Testis (tissue), 3 donors: ENCODE results near the gene MS4A15. TPM values are rescaled to one million over a fixed set of nuclear protein-coding genes. Genes with fewer than 3 reads are reported as not detected.
"Not testable (repeated sequence)": the region's sequence is repeated elsewhere in the genome, so short reads cannot be mapped to it uniquely, and the experiment has no call there.

ENCODE experiments used
- DNase-seq: peaks from one replicate; pipeline ENCODE4 v3.0.0-alpha.2; 2019
- H3K27ac ChIP-seq, 2 donors: fragments of 200-600 bp; sonication (generic); one replicate each; pipeline ENCODE4 v1.5.1; 2019
- H3K27me3 ChIP-seq: fragments of 200-600 bp; sonication (generic); one replicate; pipeline ENCODE4 v1.5.1; 2019
- H3K36me3 ChIP-seq: fragments of 200-600 bp; sonication (generic); one replicate; pipeline ENCODE4 v1.5.1; 2017; ENCODE audit warnings: low read depth; ENCODE audit errors: missing control alignments
- H3K4me1 ChIP-seq: fragments of 200-600 bp; sonication (generic); one replicate; pipeline ENCODE4 v1.5.1; 2019
- H3K4me3 ChIP-seq, 2 donors: fragments of 200-600 bp; sonication (generic); one replicate each; pipeline ENCODE4 v1.5.1; 2017 to 2019
- H3K9me3 ChIP-seq: fragments of 200-600 bp; sonication (generic); one replicate; pipeline ENCODE4 v1.5.1; 2017
- POLR2A ChIP-seq: fragments of 450-650 bp; IDR thresholded peaks from one replicate; pipeline ENCODE4 v1.6.1; 2017; ENCODE audit warnings: antibody characterized with exemption, mild to moderate bottlenecking, moderate library complexity
- WGBS, 2 donors: methylation state at CpG; one replicate each; pipeline ENCODE4 v1.1.5; 2018; 5-methylcytosine and 5-hydroxymethylcytosine counted together
- intact Hi-C: fragments of 100-400 bp; cut with DNase I; formaldehyde crosslinking; loops from one replicate; pipeline ENCODE4 v1.15.1; 2023; ENCODE audit warnings: low total_unique reads
- polyA plus RNA-seq: library from polyadenylated mRNA; stranded (reverse); fragments of 350-450 nt; fragmentation: Illumina TruSeq; extraction: RNeasy Lipid Tissue Mini Kit (QIAGEN cat#74804); gene quantifications from one replicate; pipeline ENCODE4 v1.2.3, GENCODE V29; 2014; ENCODE audit warnings: low read depth, low replicate concordance; ENCODE audit not compliant: insufficient read depth
- total RNA-seq, 2 donors: library from RNA; depleted of rRNA; stranded (reverse); fragments of >200 nt; gene quantifications; one replicate each; pipeline ENCODE4 v1.2.3, GENCODE V29; 2016
- TF ChIP-seq, protein P1 (sequence below), 3 experiments: fragments of 450-650 bp in 2 of 3; fragments of 200-600 bp in 1 of 3; sonication (generic) in 1 of 3; IDR thresholded peaks; one replicate each; pipeline ENCODE4 v1.5.1; 2016 to 2019; ENCODE audit warnings: antibody characterized with exemption in 3 of 3, mild to moderate bottlenecking in 2 of 3, moderate library complexity in 1 of 3

The MS4A15 gene
- total and polyA plus RNA-seq, 3 donors from 2014 or later, result 0.31 to 0.82 (median 0.56) TPM

DNA sequence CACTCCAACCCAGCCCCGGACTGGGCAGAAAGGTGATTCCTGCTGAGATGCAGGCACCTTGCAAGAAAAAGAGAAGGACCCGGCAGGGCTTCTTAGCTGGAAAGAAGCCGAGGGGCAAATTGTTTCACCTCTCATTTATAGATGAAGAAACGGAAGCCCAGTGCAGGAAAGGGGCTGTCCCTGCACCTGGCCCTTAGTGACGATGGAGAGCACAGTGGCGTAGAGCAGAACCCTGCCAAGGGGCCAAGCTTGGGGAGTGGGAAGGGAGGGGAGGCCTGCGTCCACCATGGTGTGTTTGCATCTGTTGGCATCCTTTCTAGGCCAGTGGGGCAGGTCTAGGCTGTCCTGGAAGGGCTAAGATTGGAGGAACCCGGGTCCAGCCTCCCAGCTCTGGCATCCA lies 7.8 kb upstream of the MS4A15 start:
- H3K4me1 ChIP-seq, result peaks cover 4% of the 10 kb centered on the region
- no peaks in the 10 kb centered on the region for H3K9me3 ChIP-seq
- 77 to 84% methylated on average over 8 of the region's 8 CpGs for WGBS, 2 donors
- H3K27ac ChIP-seq, result no peak overlapping the region
- DNase-seq, result no peak
- H3K27me3 ChIP-seq, result no peaks in the 10 kb centered on the region
- H3K36me3 ChIP-seq, result no peaks in the 10 kb centered on the region
- H3K4me3 ChIP-seq, result no peak overlapping the region
- intact Hi-C loops, result no loop called here
- TF ChIP-seq POLR2A, result no peak
- TF ChIP-seq, protein P1, sequence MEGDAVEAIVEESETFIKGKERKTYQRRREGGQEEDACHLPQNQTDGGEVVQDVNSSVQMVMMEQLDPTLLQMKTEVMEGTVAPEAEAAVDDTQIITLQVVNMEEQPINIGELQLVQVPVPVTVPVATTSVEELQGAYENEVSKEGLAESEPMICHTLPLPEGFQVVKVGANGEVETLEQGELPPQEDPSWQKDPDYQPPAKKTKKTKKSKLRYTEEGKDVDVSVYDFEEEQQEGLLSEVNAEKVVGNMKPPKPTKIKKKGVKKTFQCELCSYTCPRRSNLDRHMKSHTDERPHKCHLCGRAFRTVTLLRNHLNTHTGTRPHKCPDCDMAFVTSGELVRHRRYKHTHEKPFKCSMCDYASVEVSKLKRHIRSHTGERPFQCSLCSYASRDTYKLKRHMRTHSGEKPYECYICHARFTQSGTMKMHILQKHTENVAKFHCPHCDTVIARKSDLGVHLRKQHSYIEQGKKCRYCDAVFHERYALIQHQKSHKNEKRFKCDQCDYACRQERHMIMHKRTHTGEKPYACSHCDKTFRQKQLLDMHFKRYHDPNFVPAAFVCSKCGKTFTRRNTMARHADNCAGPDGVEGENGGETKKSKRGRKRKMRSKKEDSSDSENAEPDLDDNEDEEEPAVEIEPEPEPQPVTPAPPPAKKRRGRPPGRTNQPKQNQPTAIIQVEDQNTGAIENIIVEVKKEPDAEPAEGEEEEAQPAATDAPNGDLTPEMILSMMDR (IDR thresholded peaks at IDR 0.05), result no peak

GRCh38 chr11:60750911-60751310 lies 5.8 kb upstream of the MS4A15 start:
- H3K27ac ChIP-seq, result no peak overlapping the region
- 81 to 86% methylated on average over 3 of the region's 3 CpGs for WGBS, 2 donors
- DNase-seq, result no peak
- no peaks in the 10 kb centered on the region for H3K36me3 ChIP-seq
- no peaks in the 10 kb centered on the region for H3K9me3 ChIP-seq
- H3K27me3 ChIP-seq, result no peaks in the 10 kb centered on the region
- peaks cover 4% of the 10 kb centered on the region for H3K4me1 ChIP-seq
- H3K4me3 ChIP-seq, result no peak overlapping the region
- TF ChIP-seq POLR2A, result no peak
- TF ChIP-seq, protein P1 (IDR thresholded peaks at IDR 0.05), result no peak
- intact Hi-C loops, result no loop called here

GRCh38 chr11:60753309-60753708 lies 3.4 kb upstream of the MS4A15 start:
- WGBS, 2 donors, result 62 to 76% methylated on average over 4 of the region's 4 CpGs
- H3K27me3 ChIP-seq, result no peaks in the 10 kb centered on the region
- no peak overlapping the region for H3K27ac ChIP-seq
- no peaks in the 10 kb centered on the region for H3K36me3 ChIP-seq
- no peaks in the 10 kb centered on the region for H3K9me3 ChIP-seq
- intact Hi-C loops, result no loop called here
- no peaks in the 10 kb centered on the region for H3K4me1 ChIP-seq
- TF ChIP-seq, protein P1 (IDR thresholded peaks at IDR 0.05), result no peak
- no peak for TF ChIP-seq POLR2A
- DNase-seq, result no peak
- no peak overlapping the region for H3K4me3 ChIP-seq

GRCh38 chr11:60754887-60755286 lies 1.8 kb upstream of the MS4A15 start:
- no peaks in the 10 kb centered on the region for H3K36me3 ChIP-seq
- H3K4me1 ChIP-seq, result no peaks in the 10 kb centered on the region
- no peak for TF ChIP-seq POLR2A
- no peak for DNase-seq
- intact Hi-C loops, result no loop called here
- 81 to 87% methylated on average over 6 of the region's 6 CpGs for WGBS, 2 donors
- no peaks in the 10 kb centered on the region for H3K27me3 ChIP-seq
- H3K27ac ChIP-seq, result no peak overlapping the region
- no peak overlapping the region for H3K4me3 ChIP-seq
- H3K9me3 ChIP-seq, result no peaks in the 10 kb centered on the region

DNA sequence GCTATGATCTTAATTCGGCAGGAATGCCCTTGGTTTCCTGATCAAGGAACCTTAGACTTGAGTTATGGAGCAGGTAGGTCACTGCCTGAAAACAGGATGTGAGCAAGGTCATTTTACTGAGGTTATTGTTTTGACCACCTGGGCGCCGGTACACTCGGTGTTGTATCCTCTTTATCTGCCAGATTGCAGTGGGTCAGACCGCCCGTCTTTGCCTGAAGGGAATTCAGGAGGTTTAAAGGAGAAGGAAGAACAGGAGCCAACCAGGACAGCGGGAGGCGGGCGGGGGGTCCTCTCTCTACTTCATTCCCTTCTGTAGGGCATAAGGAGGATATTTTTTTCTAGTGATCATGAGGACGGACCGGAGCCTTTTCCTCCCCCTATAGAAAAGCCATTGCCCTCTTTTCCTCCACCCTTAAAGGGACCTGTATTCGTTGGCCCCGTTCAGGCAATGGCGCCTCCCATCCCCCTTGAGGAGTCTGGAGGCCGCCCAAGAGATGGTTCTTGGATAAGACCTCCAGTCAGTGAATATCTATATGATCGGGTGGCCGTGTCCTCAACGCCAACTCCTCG lies 649 bp downstream of the MS4A15 start:
- 65 to 69% methylated on average over 19 of the region's 19 CpGs for WGBS, 2 donors
- DNase-seq, result no peak
- Histone ChIP-seq H3K36me3 (no peaks in the 10 kb centered on the region), H3K4me1 (no peaks in the 10 kb centered on the region), H3K27me3 (no peaks in the 10 kb centered on the region), H3K4me3 (no peak overlapping the region), H3K9me3 (no peaks in the 10 kb centered on the region), H3K27ac (no peak overlapping the region)
- intact Hi-C loops, result no loop called here
- TF ChIP-seq POLR2A, result no peak
- TF ChIP-seq, protein P1 (IDR thresholded peaks at IDR 0.05), result no peak

DNA sequence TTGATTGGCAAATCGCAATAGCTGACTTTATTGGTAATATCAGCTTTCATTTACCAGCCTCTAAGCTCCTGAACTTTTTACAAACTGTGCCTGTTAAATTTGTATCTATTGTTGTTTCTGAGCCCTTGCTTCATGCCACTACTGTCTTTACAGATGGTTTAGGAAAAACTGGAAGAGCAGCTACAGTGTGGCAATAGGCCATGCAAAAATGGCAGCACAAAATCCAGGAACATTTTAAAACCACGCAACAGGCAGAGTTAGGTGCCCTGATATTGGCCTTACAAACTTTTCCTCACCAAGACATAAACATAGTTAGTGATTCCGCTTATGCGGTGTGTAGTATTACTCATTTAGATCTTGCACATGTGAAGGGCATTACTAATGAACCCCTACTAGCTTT lies 2.0 kb downstream of the MS4A15 start:
- WGBS, 2 donors, result 88 to 95% methylated on average over 4 of the region's 4 CpGs
- H3K27me3 ChIP-seq, H3K4me3 ChIP-seq, intact Hi-C loops, H3K36me3 ChIP-seq, H3K9me3 ChIP-seq, DNase-seq, H3K4me1 ChIP-seq, H3K27ac ChIP-seq: not testable (repeated sequence)

DNA sequence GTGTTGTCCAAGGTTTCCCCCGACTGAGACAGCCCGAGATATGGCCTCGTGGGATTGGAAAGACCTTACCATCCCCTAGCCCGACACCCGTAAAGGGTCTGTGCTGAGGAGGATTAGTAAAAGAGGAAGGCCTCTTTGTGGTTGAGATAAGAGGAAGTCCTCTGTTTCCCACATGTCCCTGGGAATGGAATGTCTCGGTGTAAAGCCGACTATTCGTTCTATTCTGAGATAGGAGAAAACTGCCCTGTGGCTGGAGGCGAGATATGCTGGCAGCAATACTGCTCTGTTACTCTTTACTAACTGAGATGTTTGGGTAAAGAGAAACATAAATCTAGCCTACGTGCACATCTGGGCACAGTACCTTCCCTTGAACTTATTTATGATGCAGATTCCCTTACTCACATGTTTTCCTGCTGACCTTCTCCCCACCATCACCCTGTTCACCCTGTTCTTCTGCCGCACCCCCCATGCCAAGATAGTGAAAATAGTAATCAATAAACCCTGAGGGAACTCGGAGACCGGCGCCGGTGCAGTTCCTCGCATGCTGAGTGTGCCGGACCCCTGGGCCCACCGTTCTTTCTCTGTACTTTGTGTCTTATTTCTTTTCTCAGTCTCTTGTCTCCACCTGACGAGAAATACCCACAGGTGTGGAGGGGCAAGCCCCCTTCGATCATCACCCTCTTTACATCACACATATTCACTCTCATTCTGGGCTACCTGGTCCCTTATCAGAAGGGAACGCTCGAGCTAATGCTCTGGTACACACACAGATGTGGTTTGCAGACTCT lies 3.0 kb downstream of the MS4A15 start:
- 62 to 63% methylated on average over 22 of the region's 22 CpGs for WGBS, 2 donors
- H3K27ac ChIP-seq, H3K4me1 ChIP-seq, H3K9me3 ChIP-seq, H3K36me3 ChIP-seq, intact Hi-C loops, DNase-seq, H3K4me3 ChIP-seq, H3K27me3 ChIP-seq: not testable (repeated sequence)
